Measurements from ENCODE around the gene ZNF32. TPM values are rescaled to one million over a fixed set of nuclear protein-coding genes. Genes with fewer than 3 reads are reported as not detected.
"Not testable (repeated sequence)": the region's sequence is repeated elsewhere in the genome, so short reads cannot be mapped to it uniquely, and the experiment has no call there.

The ZNF32 gene
- total RNA-seq, 1 experiment from 2014 or later, result 23.9 TPM

GRCh38 chr10:43605850-43606322, 42.8 kb downstream of the ZNF32 start:
- ATAC-seq (peak; percentile 14), DNase-seq (ENCODE audit: low spot score) (no peak)
- no peak for TF ChIP-seq ZNF281 (CRISPR knock-in tag; IDR thresholded peaks at IDR 0.05)
- TF ChIP-seq E2F4 (CRISPR knock-in tag; IDR thresholded peaks at IDR 0.05; ENCODE audit: borderline replicate concordance, low read depth), result no peak
- TF ChIP-seq E2F1 (CRISPR knock-in tag; IDR thresholded peaks at IDR 0.05), result no peak
- TF ChIP-seq FOXJ3 (CRISPR knock-in tag; IDR thresholded peaks at IDR 0.05; ENCODE audit: borderline replicate concordance), result no peak
- TF ChIP-seq TEAD1 (CRISPR knock-in tag; IDR thresholded peaks at IDR 0.05), result no peak
- no peak for TF ChIP-seq ZNF416 (CRISPR knock-in tag; IDR thresholded peaks at IDR 0.05)
- TF ChIP-seq USF2 (CRISPR knock-in tag; IDR thresholded peaks at IDR 0.05), result no peak
- no peak for TF ChIP-seq CTCF (IDR thresholded peaks at IDR 0.05)
- no peak for TF ChIP-seq GTF2I (CRISPR knock-in tag; conservative IDR thresholded peaks at IDR 0.05)
- TF ChIP-seq JUN (CRISPR knock-in tag; IDR thresholded peaks at IDR 0.05), result no peak
- no peak for TF ChIP-seq AR (CRISPR knock-in tag; IDR thresholded peaks at IDR 0.05)
- TF ChIP-seq ATF6 (CRISPR knock-in tag; IDR thresholded peaks at IDR 0.05), result no peak
- H3K9me3 Mint-ChIP-seq, result peaks cover 26% of the 10 kb centered on the region
- H3K27ac Mint-ChIP-seq, result no peak overlapping the region
- peaks cover 34% of the 10 kb centered on the region for H3K36me3 Mint-ChIP-seq
- H3K27me3 Mint-ChIP-seq (ENCODE audit: low read depth), result peaks cover 46% of the 10 kb centered on the region
- CTCF ChIA-PET, result interaction anchor here (0.8 kb wide), 1 partner anchor 77 kb away, joined by 3 read pairs; no protein-coding TSS in a partner anchor
- POLR2A ChIA-PET, result no interaction called here
- peaks cover 9% of the 10 kb centered on the region for H3K4me1 Mint-ChIP-seq
- H3K4me3 Mint-ChIP-seq, result peak overlapping the region; percentile 82

- H3K27me3 Mint-ChIP-seq (ENCODE audit: low read depth), result peaks cover 51% of the 10 kb centered on the region
- POLR2A ChIA-PET; CTCF ChIA-PET; ATAC-seq; DNase-seq (ENCODE audit: low spot score); H3K27ac Mint-ChIP-seq; H3K4me3 Mint-ChIP-seq; H3K4me1 Mint-ChIP-seq: not testable (repeated sequence)
- H3K9me3 Mint-ChIP-seq, result peaks cover 40% of the 10 kb centered on the region
- H3K36me3 Mint-ChIP-seq, result peaks cover 13% of the 10 kb centered on the region
Measured at GRCh38 chr10:43601576-43601975, 47.1 kb downstream of the ZNF32 start.

Data from WTC11 (cell line).